Keratinocyte (primary cell): ENCODE results near the gene TMPRSS13. TPM values are rescaled to one million over a fixed set of nuclear protein-coding genes. Genes with fewer than 3 reads are reported as not detected.

ENCODE experiments used
- DNase-seq: peaks from one replicate; pipeline ENCODE4 v3.0.0-alpha.2; 2011; ENCODE audit warnings: low read depth, missing footprints, low spot score
- FAIRE-seq: peaks from 2 replicates; lab custom pipeline; 2011; peaks lifted over from hg19 to GRCh38; lab: Jason Lieb, UNC
- H2AFZ ChIP-seq: 2 replicates; pipeline ENCODE4 v1.6.0; 2012; ENCODE audit warnings: low read length, control low read depth, inconsistent platforms; ENCODE audit not compliant: control insufficient read depth
- H3K27ac ChIP-seq: 2 replicates; pipeline ENCODE4 v1.5.1; 2011; ENCODE audit warnings: low read length; ENCODE audit not compliant: control insufficient read depth, insufficient read depth
- H3K27me3 ChIP-seq: 3 replicates; pipeline ENCODE4 v1.6.0; 2011; ENCODE audit warnings: low read length; ENCODE audit not compliant: control insufficient read depth, insufficient read depth; ENCODE audit errors: extremely low read depth
- H3K36me3 ChIP-seq, 2 experiments: 2 replicates in 1 of 2; 3 replicates in 1 of 2; pipeline ENCODE4 v1.5.1; 2011; ENCODE audit warnings: low read length in 2 of 2, mild to moderate bottlenecking in 1 of 2; ENCODE audit not compliant: control insufficient read depth in 2 of 2, insufficient read depth in 2 of 2; ENCODE audit errors: extremely low read depth in 1 of 2
- H3K4me1 ChIP-seq: 3 replicates; pipeline ENCODE4 v1.5.1; 2011; ENCODE audit warnings: low read length; ENCODE audit not compliant: control insufficient read depth, insufficient read depth; ENCODE audit errors: extremely low read depth
- H3K4me2 ChIP-seq: 3 replicates; pipeline ENCODE4 v1.6.0; 2011; ENCODE audit warnings: low read depth, low read length; ENCODE audit not compliant: control insufficient read depth, insufficient read depth; ENCODE audit errors: extremely low read depth
- H3K4me3 ChIP-seq, 3 experiments: fragments of 200-600 bp in 1 of 3; sonication (generic) in 1 of 3; 2 replicates in 2 of 3; 3 replicates in 1 of 3; pipeline ENCODE4 v1.5.1; 2011 to 2016; ENCODE audit warnings: low read length in 3 of 3, mild to moderate bottlenecking in 3 of 3, control low read depth in 2 of 3, inconsistent platforms in 1 of 3, low read depth in 1 of 3, mixed read lengths in 1 of 3, mixed run types in 1 of 3, moderate library complexity in 1 of 3; ENCODE audit not compliant: control insufficient read depth in 2 of 3, insufficient read depth in 2 of 3; ENCODE audit errors: extremely low read depth in 1 of 3
- H3K79me2 ChIP-seq: 2 replicates; pipeline ENCODE4 v1.6.0; 2012; ENCODE audit warnings: low read length; ENCODE audit not compliant: control insufficient read depth, insufficient read depth
- H3K9ac ChIP-seq: 3 replicates; pipeline ENCODE4 v1.6.0; 2011; ENCODE audit warnings: low read length; ENCODE audit not compliant: control insufficient read depth, insufficient read depth; ENCODE audit errors: extremely low read depth
- H3K9me1 ChIP-seq: 3 replicates; pipeline ENCODE4 v1.6.0; 2011; ENCODE audit warnings: low read length; ENCODE audit not compliant: control insufficient read depth, insufficient read depth; ENCODE audit errors: extremely low read depth
- H3K9me3 ChIP-seq: 2 replicates; pipeline ENCODE4 v1.5.1; 2012; ENCODE audit warnings: low read depth, low read length; ENCODE audit not compliant: control insufficient read depth
- H4K20me1 ChIP-seq: 3 replicates; pipeline ENCODE4 v1.6.0; 2011; ENCODE audit warnings: low read length; ENCODE audit not compliant: control insufficient read depth, insufficient read depth; ENCODE audit errors: extremely low read depth
- CTCF ChIP-seq, 3 experiments: IDR thresholded peaks in 1 of 3; conservative IDR thresholded peaks in 1 of 3; optimal IDR thresholded peaks in 1 of 3; 2 replicates in 2 of 3; 3 replicates in 1 of 3; pipeline versions ENCODE3 to v1.5.1; 2011; ENCODE audit warnings: low read length in 3 of 3, mild to moderate bottlenecking in 3 of 3, moderate library complexity in 2 of 3, control low read depth in 1 of 3, inconsistent platforms in 1 of 3; ENCODE audit not compliant: insufficient read depth in 2 of 3; ENCODE audit errors: extremely low read depth in 1 of 3
- EZH2 ChIP-seq: IDR thresholded peaks from one replicate; pipeline ENCODE4 v1.6.1; 2012; ENCODE audit warnings: inconsistent platforms, mild to moderate bottlenecking, low read length, moderate library complexity
- dilution Hi-C: fragments of 300-500 bp; cut with MboI; formaldehyde crosslinking; loops from one replicate; pipeline ENCODE4 v1.7.0; 2020; ENCODE audit warnings: low sequenced_read_pairs; ENCODE audit not compliant: extremely low pct_ligation_motif_present
- polyA plus RNA-seq, 5 experiments: library from polyadenylated mRNA; depleted of rRNA in 3 of 5; stranded (reverse) in 3 of 5; stranded (forward) in 1 of 5; unstranded in 1 of 5; fragments of >200 nt; gene quantifications; 1 replicate in 1 of 5; 2 replicates in 3 of 5; 3 replicates in 1 of 5; pipeline versions ENCODE4 v1.2.1 to v1.2.3, GENCODE V29; 2011 to 2012; ENCODE audit warnings: missing spikeins in 2 of 5, low read depth in 1 of 5, low replicate concordance in 1 of 5

The TMPRSS13 gene
- polyA plus RNA-seq, 1 donor (not counting 4 experiments of a cell fraction or from before 2014, with no cell fraction given): 1.8 TPM

- Histone ChIP-seq H3K9me3 (no peaks in the 10 kb centered on the region), H3K4me3 (no peak overlapping the region), H2AFZ (no peak overlapping the region), H3K79me2 (no peaks in the 10 kb centered on the region), H3K27me3 (peaks cover 9% of the 10 kb centered on the region), H3K4me1 (no peaks in the 10 kb centered on the region), H3K9ac (no peak overlapping the region), H3K27ac (no peak overlapping the region), H3K36me3 (no peaks in the 10 kb centered on the region), H3K4me2 (no peak overlapping the region), H4K20me1 (no peaks in the 10 kb centered on the region), H3K9me1 (no peaks in the 10 kb centered on the region)
- DNase-seq (no peak), FAIRE-seq (no peak)
- TF ChIP-seq EZH2: no peak
- dilution Hi-C loops: no loop called here
Observed at GRCh38 chr11:117857734-117858414, 71.3 kb downstream of the TMPRSS13 start.

DNA sequence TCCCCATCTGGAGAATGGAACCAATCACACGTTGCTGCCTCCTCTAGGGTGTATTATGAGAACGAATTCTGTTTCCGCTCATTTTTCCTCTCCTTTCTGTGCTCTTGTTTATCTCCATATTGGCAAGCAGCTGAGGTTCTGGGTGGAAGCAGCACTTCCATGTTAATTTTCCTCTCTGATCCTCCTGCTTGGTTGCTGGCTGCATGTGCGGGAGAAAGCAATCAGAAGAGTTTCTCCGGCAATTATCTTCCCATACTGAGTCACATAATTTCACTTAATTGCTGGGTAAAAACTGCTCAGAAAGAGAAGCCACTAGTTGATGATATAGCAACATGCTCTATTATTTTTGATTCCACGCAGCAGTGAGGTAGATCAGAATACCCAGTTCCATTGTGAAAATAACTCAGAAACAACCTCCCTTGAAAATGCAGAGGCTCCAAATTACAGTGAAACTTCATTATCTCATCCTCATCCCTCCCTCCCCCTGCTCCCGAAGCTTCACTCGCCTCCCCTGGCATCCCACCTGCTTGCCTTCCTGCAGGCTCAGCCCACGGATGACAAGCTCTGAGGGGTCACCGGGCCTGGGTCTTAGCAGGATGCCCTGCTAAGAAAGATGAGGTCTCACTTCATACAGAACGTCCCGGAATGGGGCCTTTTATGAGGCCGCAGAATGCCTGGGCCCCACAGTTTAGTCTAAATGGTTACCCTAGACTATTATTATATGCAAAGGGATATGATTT, 73.1 kb downstream of the TMPRSS13 start:
- H3K9me1 ChIP-seq: no peaks in the 10 kb centered on the region
- H2AFZ ChIP-seq: no peak overlapping the region
- no peak overlapping the region for H3K4me3 ChIP-seq
- H3K27me3 ChIP-seq: peaks cover 3% of the 10 kb centered on the region
- no peak overlapping the region for H3K9ac ChIP-seq
- no peak for TF ChIP-seq EZH2
- TF ChIP-seq CTCF (optimal IDR thresholded peaks at IDR 0.05 in 1 of 3, IDR thresholded peaks at IDR 0.05 in 1 of 3, conservative IDR thresholded peaks at IDR 0.05 in 1 of 3; ENCODE audit: extremely low read depth in 1 of 3, insufficient read depth in 2 of 3, low read length in 3 of 3): no peak
- H3K36me3 ChIP-seq: no peaks in the 10 kb centered on the region
- no peak overlapping the region for H3K27ac ChIP-seq
- dilution Hi-C loops: no loop called here
- no peaks in the 10 kb centered on the region for H3K79me2 ChIP-seq
- no peak for DNase-seq
- no peak for FAIRE-seq
- H3K4me2 ChIP-seq: no peak overlapping the region
- H3K4me1 ChIP-seq: no peaks in the 10 kb centered on the region
- no peaks in the 10 kb centered on the region for H3K9me3 ChIP-seq
- H4K20me1 ChIP-seq: no peaks in the 10 kb centered on the region
